HL-60/S4 treated with retinoic acid at 250 ng/mL for 4 days and 3 days (cell line): ENCODE measurements around the gene EXOSC10.
"Not testable (repeated sequence)": the region's sequence is repeated elsewhere in the genome, so short reads cannot be mapped to it uniquely, and the experiment has no call there.

Experiments
- in situ Hi-C: fragments of 300-500 bp; cut with MboI; formaldehyde crosslinking; loops from 2 replicates; pipeline ENCODE4 v1.7.0; 2022; ENCODE audit warnings: low sequenced_read_pairs

EXOSC10 gene

DNA sequence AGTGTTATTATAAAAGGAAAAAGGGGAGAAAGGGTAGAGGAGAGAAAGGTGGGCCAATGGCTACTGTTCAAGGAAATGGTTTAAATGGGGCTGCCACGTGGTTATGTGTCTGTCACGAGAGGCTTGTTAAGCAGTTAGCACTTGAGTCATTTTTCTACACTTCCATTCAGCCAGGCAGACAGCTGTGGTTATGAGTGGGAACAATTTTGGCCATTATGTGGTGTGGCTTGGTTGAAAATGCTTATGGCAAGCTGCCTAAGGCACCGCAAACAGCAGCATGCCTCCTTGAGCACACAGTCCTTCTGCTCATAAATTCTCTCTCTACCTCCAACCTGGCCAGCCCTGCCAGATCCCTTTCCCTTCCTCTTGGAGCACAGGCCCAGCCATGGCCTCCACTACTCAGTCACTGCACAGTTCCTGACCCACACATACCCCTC is 36.7 kb downstream of the EXOSC10 start:
- in situ Hi-C loops = no loop called here

DNA sequence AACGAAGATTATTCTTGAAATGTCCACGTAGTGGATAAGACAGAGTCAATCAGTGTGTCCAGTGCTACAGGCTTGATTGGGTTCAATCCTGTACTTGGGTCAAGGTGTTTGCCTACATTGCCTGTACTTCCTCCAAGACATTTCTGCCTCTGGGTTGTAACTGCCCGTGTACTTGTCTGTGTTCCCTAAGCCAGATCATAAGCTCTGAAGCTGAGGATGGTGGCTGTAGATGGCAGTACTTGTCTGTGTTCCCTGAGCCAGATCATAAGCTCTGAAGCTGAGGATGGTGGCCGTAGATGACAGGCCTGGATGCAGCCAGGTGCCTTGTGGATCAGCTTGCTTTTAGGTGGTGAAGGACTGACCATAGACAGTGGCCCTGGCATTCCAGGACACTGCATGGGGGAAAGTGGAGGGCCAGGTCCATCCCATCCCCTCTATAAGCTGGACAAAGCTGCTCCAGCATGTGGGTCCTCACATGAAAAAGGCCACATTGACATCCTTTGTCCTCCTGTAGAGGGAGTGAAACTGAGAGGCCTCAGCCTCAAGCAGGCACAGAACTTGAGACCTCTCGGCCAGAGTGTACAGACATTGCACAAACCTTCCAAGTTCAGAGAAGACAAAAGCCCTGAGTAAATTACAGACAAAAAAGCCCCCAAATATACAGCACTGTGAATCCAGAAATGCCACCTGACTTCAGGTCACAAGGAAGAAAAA is 37.9 kb downstream of the EXOSC10 start:
- in situ Hi-C loops = no loop called here

DNA sequence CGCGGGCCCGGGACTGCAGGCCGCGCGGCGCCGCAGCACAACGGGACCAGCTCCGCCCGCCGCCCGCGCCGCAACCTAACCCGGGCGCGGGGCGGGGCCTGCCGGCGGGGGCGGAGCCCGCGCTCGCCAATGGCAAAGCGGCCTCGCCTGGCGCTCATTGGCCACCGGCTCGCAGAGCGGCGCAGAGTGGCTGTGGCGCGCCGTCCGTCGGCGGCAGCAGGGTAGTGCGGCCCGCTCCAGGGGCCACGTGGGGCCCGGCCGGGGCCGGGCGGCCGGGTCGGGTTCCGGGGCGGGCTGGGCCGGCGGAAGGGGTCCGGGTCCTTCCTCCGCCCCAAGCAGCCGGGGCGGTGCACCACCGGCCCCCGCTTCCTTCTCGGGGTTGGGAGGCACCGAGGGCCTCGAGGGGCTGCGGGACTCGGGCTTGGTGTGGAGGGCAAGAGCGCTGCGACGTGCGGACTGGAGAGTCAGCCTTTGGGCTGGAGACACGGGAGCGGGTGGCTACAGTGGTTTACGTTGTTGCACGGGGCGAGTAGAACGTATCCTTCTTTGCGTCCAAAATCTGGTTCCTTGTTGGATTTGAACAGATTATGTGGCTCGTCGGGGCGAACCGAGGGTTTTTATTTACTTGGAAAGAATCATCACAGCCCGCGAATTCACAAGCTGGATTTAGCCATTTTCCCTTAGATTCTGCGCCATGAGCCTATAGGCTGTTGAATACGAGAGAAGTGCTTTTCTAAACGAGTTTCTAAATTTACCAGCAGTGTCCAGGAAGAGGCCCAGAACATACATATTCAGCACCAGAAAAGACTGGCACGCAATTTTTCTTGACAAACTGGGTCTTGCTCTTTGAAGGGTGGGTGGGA is 39.5 kb downstream of the EXOSC10 start, which contains the start of gene SRM:
Gene SRM (minus strand): TSS at position 51 of the 863 bp plus-strand sequence. CDS start 75 bp downstream, outside the sequence.
- in situ Hi-C loops = no loop called here

DNA sequence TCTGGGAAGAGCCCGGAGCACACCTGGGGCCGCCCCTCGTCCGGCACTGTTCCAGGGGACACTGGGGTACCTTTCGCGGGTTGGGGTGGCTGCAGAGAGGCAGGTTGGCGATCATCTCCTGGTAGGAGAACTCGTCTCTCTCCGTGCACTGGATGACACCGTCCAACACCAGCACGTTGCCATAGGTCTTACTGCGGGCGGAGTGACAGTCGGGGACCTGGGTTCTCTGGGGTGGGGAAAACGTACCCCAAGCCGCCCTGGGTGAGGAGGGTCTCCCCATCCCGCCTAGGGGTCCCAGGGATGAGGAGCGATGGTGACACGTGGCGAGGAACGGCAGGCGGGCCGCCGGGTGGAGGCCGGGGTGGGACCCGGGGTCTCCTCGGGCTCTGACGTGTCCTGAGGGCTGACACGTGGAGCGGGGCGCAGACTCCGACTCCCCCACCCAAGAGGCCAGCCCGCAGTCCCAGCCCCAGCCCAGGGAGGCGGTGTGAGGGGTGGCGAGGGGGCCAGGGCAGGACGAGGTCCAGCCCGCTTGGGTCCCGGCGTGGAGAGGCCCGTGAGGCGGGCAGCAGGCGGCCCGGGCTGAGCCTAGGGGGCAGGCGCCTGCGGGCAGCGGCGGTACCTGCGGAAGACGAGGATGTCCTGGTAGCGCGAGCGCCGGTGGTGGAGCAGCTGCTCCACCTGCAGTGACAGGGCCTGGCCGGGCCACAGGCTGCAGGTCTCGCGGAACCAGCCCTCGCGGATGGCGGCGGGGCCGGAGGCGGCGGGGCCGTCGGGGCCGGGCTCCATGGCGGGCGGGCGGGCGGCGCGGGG is 40.3 kb downstream of the EXOSC10 start:
- in situ Hi-C loops = no loop called here

DNA sequence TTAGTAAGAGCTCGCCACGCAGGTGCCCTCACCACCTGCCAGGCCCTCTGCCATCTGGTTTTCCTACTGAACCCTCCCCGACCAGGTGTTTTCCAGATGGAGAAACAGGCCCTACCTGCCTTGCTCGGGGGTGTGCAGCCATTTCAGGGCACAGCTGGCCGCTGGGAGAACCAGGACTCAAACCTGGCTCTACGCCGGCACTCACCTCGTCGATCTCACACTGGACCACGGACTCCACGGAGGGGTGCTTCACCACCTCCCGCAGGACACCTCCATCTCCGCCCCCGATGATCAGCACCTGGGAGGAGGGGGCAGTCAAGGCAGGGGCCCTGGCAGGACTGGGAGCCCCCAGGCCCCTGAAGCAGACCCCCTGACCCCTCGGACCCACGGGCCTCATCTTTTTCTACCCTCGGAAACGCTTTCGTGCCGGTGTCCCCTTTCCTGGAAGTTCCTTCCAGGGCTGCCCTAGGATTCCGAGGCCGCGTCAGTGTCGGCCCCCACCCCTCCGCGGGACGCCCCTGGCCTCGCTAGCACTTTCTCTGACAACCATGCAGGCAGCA is 41.0 kb downstream of the EXOSC10 start:
- in situ Hi-C loops = no loop called here

DNA sequence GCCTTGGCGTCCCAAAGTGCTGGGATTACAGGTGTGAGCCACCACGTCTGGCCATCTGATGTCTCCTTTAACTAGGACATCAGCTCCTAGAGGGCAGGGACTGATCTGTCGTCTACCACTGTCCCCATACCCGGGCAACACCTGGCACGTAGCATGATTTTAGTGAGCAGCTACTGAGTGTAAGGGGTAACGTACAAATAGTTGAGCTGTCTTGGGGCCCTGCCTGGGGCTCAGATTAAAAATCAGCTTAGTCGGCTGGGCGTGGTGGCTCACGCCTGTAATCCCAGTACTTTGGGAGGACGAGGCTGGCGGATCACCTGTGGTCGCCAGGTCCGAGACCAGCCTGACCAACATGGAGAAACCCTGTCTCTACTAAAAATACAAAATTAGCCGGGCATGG is 41.6 kb downstream of the EXOSC10 start:
- in situ Hi-C loops = no loop called here

DNA sequence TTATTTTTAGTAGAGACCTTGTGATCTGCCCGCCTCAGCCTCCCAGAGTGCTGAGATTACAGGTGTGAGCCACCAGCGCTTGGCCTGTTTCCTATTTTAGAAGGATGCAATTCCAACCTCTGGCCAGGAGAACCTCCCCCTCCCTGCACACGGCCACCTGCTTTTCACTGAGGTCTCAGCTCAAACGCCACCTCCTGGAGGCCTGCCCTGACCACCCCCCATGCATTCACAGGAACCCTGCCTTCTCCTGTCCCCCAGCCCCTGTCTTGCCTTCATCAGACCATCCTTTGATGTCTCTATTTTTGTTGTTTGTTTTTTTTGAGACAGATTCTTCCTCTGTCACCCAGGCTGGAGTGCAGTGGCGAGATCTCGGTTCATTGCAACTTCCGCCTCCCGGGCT is 42.2 kb downstream of the EXOSC10 start:
- in situ Hi-C loops = no loop called here

DNA sequence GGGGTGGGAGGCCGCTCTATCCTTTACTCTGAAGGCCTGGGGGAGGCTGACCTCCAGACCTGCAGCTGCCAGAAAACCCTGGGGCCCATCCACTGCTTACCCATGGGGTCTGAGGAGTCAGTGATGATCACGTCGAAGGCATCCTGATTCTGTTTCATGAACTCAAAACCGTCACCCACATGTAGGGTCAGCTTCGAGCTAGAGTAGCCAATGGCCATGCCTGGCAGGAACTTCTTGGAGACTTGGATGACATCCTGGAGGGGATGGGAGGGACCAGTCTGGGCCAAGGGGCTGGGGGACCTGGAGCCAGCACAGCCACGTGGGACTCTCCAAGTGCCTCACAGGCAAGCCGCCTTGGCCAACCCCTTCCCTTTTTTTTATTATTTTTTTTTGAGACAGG is 43.2 kb downstream of the EXOSC10 start:
- in situ Hi-C loops = no loop called here

DNA sequence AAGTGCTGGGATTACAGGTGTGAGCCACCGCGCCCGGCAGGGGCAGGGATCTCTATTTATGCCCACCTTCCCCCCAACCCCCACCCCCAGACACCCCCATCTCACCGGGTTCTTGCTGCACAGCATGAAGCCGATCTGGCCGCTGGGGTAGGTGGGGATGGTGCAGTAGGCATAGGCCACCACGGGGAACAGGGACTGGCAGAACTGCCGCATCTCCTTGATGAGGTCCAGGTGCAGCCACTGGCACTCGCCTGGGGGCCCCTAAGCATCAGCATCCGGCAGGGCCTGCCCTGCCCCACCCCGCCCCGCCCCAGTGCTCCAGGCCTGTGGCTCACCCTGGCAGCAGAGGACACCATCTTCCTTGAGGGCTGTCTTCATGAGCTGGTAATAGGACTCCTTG is 44.0 kb downstream of the EXOSC10 start:
- in situ Hi-C loops = no loop called here

DNA sequence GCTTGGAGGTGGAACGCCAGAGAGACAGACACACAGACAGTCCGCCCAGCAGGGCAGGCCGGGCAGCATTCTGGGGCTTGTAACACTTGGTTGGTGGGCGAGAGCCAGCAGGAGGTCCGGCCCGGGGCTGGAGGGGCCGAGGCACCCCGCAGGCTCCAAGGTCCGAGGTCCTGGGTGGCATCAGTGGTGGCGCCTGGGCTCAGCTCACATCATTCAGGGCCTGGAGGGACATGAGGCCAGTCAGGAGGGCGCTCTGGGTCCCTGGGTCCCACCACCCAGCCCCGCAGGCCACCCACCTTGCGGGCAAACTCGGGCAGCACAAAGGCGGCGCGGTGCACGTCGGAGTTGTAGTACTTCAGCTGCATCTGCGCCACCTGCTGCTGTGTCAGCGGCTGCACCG is 45.0 kb downstream of the EXOSC10 start:
- in situ Hi-C loops = no loop called here

DNA sequence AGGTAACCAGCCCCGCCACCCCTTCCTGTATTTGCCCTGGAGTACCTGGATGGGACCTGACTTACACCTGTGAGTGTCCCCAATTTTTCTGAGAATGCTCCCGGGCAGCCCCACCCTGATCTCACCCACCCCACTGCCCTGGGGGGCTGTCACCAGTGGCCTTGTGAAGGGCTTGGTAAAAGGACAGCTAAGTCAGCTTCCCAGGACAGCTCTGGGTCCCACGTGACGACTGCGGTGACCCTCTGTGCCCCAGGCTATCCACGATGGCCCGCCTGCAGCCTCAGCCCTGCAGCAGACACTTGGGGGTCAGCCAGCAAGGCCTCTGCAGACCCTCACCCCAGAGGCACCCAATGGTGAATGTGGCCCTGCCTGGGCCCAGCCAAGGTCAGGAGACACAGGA is 45.5 kb downstream of the EXOSC10 start:
- in situ Hi-C loops = no loop called here

DNA sequence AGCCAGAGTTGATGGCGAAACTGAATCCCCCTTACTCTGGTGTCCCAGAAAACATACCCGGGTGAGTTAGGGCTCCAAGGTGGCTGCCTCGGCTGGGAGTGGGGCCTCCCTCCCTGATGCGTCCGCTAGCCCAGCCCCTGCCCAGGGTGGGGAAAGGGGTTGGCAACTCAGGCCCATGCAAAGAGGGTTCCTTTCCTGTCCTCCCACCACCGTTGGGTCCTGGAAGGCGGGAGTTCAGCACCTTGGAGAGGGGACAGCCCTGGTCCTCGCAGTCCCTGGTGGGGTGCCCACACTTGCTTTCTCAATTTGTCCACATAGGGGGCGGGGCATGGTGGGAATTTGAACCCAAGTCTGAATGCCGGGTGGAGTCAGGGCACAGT is 45.9 kb downstream of the EXOSC10 start:
- in situ Hi-C loops = no loop called here

DNA sequence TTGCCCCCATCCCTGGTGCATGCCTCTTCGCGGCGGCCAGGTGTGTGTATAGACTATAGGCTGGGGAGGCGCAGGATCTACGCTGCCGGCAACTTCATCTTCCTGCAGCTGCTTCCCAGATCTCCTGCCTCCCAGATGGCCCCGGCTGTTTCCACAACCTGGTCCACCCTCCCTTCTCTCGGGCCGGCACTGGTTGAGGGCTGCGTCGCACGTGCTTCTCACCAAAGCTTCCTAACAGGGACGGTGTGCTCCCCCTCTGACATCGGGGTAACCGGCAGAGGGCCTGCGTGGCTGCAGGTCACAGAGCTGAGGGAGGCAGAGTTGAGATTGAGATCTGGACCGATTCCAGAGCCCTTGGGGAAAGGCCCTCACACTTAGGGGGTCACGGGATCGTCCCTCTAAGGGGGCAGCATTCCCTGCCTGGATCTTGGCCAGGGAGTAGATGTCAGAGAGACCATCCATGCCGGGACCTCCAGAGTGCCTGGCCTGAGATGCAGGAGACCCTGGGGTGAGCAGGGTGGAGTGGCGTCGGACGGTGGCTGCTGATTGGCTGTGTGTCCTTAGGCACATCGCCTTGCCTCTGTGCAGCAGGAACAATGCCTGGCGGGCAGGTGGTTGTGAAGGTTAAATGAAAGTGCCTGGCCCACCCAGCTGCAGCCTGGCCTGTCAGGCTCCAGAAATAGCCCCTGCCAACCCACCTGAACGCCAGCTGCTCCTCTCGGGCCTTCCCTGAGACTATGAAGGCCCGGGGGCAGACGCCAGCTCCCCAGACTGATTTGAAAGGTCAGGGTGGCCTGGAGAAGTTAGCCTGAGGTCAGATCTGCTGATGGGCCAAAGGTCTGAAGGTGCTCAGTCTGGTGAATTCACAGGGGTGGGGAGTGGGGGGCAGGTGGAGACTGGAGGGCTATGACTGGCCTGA is 46.6 kb downstream of the EXOSC10 start:
- in situ Hi-C loops = no loop called here

DNA sequence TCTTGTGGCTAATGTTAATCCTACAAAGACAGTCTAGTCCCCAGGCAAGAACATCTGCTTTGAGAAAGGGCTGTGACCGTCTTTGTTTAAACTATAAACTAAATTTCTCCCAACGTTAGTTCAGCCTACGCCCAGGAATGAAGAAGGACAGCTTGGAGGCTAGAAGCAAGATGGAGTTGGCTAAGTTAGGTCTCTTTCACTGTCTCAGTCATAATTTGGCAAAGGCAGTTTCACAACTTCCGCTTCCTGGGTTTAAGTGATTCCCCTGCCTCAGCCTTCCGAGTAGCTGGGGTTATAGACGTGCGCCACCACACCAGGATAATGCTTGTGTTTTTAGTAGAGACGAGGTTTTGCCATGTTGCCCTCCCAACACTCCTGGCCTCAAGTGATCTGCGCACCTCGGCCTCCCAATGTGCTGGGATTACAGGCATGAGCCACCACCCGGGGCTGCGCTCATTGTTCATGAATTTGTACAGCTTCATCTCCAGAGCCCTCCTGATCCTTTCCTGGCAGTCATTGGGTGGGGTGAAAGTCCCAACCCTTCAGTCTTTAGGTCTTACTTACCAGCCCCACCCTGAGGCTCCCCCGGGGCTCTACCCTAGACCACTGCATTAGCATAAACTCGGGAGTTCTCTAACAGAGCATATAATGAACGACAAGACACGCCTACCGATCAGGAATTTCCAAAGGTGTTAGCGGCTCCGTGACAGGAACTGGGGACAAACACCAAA is 47.7 kb downstream of the EXOSC10 start:
- in situ Hi-C loops = no loop called here

DNA sequence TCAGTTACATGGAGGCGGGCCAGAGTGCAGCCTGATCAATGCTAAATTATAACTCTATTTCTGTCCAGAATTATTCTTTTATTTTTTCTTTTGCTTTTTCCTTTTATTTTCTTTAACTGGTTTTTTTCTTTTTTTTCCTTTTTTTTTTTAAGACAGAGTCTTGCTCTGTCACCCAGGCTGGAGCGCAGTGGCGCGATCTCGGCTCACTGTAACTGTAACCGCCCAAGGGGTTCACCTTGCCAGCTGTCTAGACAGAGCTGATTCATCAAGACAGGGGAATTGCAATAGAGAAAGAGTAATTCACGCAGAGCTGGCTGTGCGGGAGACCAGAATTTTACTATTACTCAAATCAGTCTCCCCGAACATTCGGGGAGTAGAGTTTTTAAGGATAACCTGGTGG is 48.5 kb downstream of the EXOSC10 start:
- in situ Hi-C loops = not testable (repeated sequence)

DNA sequence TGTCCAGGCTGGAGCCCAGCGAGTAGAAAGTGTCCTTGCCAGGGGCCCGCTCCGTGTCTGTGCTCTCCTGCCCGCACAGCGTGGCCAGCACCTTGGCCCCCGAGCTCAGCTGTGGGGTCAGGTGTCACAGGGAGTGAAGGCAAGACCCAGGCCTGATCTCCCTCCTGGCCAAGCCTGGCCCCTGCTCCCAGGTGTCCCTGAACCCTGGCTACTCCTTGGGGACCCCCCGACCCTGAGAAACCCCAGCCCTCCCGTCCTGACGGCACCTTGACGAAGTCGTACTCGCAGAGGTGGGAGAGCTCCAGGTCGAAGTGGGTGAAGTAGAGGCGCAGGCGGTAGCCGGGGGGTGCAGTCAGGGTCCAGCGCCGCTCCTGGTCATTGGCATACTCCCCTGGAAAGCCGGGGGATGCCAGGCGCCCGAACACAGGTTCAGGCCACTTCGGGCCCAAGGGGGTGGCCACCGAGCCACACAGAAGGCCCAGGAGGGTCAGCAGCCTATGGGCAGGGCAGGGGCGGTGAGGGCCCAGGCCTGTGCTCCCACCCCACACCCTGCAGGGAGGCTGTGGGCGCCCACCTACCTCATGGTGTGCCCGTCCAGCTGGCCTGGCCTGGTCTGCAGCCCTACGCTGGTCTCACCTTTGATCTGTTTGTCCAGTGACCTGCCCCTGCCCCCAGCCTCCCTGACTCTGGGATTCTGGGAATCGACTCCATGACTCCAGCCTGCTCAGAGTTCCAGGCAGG is 52.9 kb downstream of the EXOSC10 start, which contains the start of gene MASP2:
Gene MASP2 (minus strand): TSS at position 615 of the 741 bp plus-strand sequence. CDS start 32 bp downstream, at position 583.
- in situ Hi-C loops = no loop called here

DNA sequence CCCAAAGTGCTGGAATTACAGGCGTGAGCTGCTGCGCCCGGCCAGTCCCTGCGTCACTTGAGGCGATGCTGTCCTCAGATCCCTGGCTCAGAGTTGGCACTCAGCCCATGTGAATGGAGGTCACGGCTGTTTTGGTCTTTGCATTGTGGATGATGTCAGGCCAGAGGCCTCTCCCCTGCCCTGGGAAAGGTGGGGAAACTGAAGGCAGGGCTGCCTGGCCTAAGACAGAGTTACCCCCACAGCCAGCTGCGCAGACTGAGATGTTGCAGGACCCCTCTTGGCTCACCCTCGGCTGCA is 53.5 kb downstream of the EXOSC10 start:
- in situ Hi-C loops = no loop called here

DNA sequence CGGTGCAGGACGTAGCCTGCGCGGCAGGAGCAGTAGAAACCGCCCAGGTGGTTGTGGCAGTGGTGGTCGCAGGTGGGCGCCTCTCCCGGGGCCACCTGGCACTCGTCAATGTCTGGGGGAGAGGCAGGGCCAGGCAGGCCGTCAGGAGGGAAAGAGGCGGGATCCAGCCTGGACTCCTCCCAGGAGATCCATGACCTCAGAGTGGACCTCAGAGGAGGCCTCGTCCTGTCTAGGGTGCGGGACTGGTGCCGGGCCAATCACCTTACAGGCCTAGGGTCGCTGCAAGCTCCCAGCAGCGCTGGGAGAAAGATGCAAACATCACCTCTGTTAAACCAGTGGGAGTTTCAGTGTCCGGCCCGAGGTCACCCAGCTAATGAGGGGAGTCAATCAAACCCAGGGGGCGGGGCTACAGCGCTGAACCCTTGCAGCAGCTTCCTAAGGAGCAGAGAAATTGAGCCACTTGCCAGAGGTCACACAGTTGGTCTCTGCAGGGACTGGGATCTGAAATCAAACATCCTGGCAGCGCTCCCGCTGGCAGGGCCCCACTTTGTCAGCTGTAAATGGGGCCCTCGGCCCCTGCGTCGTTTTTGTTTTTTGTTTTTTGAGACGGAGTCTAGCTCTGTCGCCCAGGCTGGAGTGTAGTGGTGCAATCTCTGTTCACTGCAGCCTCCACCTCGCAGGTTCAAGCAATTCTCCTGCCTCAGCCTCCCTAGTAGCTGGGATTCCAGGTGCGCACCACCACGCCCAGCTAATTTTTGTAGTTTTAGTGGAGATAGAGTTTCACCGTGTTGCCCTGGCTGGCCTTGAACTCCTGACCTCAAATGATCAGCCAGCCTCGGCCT is 54.0 kb downstream of the EXOSC10 start:
- in situ Hi-C loops = no loop called here
